GM19328 (cell line): Measurements from ENCODE around the gene NHSL2.
"Not testable (repeated sequence)": the region's sequence is repeated elsewhere in the genome, so short reads cannot be mapped to it uniquely, and the experiment has no call there.

Source experiments
- ATAC-seq: cut with Tn5 transposase; IDR thresholded peaks from one replicate; pipeline ENCODE4 v1.9.1; 2021; ENCODE audit warnings: mild to moderate bottlenecking, moderate library complexity; ENCODE audit not compliant: unreplicated experiment

Gene NHSL2

DNA sequence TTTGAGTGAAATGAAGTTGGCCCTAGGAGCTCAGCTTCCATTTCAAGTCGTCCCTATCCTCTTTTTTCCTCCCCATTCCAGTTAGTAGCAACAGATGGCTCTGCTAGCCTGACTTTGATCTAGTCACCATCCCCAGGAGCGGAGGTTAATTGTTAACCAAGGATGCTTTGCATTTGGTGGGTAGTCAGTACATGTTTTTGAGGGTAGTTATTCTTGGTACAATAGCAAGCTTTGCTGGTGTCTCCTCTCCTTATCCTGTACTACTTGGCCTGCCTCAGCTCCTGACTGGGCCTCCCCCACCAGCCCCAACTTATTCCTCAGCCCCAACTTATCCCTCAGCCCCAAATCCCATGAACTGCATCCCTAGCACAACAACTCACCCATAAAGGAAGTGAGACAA, 235.9 kb downstream of the NHSL2 start:
- no peak for ATAC-seq

DNA sequence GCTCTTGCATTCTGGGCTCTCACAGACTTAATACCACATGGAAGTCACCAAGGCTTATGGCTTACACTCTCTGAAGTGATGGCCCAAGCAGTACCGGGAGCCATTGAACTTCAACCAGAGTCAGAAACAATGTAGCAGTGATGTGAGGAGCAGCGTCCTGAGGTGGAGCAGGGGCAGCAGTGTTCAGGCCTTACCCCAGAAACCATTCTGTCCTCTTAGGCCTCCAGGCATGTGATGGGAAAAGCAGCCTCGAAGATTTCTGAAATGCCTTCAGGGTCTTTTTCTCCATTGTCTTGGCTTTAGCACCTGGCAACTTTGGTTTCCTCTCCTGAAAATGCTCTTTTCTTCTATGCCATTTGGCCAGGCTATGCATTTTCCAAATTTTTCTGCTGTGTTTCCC, 248.1 kb downstream of the NHSL2 start:
- no peak for ATAC-seq

DNA sequence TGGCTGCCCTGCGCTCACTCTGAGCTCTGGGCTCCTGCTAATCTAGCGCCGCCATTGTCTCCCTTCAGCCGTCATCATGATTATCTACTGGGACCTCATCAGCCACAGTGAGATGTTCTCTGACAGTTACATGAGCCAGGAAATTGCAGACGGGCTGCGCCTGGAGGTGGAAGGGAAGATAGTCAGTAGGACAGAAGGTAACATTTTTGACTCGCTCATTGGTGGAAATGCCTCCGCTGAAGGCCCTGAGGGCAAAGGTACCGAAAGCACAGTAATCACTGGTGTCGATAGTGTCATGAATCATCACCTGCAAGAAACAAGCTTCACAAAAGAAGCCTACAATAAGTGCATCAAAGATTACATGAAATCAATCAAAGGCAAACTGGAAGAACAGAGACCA, 249.1 kb downstream of the NHSL2 start:
- no peak for ATAC-seq

DNA sequence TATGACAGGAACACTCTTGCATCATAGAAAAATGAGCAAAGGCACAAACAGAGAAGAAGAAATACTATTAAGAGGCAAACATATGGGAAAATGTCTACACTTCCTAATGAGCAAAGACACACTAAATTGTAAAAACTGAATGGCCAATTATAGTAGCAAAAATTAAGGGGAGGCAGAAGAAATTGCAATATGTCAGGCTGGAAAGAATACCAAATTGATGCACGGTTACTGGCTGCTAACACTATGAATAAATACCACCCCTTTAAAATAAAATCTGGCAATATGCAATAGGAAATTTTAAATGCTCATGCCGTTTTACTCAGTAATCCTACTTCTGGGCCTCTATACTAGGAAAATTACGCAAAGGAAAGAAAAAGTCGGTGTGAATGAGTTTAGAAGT, 254.9 kb downstream of the NHSL2 start:
- no peak for ATAC-seq

DNA sequence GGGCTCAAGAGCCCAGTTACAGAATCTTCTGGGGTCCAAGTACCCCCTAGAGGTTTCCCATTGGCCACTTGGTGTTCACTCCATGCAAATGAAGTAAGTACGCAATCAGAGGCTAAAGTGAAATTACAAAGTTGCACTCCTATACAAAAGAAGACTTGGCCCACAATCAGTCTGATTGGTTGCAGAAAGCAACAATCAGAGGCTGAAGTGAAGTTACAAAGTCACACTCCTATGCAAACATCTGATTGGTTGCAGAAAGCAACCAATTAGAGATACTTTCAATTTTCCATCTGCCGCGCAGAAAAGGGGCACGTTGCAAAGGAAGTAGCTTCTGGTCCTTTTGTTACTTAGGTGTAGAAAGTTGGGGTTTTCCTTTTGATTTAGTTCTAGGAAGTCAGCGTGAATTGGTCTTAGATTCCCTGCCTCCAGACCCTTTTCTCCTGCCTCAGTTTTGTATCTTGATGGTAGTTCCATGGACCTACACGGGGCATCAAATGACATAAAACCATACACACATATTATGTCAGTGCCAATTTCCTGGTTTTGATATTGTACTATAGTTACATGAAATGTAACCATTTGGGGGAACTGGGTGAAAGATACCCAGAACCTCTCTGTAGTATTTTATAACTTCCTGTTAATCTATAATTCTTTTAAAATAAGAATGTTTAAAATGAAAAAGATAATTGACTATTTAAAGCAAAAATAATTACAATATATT, 258.5 kb downstream of the NHSL2 start:
- no peak for ATAC-seq

DNA sequence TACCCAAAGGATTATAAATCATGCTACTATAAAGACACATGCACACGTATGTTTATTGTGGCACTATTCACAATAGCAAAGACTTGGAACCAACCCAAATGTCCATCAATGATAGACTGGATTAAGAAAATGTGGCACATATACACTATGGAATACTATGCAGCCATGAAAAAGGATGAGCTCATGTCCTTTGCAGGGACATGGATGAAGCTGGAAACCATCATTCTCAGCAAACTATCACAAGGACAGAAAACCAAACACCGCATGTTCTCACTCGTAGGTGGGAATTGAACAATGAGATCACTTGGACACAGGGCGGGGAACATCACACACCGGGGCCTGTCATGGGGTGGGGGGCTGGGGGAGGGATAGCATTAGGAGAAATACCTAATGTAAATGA, 265.6 kb downstream of the NHSL2 start:
- ATAC-seq = not testable (repeated sequence)

DNA sequence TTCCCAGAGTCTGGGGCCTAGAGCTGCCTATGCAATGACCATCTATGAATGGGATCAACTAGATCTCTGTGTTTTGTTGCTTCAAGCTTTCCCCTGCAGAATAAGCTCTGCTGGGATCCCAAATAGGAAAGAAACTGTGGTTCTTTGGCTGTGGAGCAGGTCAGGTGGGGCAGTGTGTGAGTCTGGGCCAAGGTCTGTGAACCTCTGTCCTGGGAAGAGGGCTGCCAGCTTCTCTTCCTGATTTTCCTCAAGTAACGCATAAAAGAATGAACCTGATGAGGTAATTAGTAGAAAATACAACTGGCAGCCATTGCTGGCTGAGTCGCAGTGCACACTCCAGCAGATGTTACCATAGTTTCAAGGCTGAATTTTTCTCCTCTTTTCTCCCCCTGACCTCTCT, 266.3 kb downstream of the NHSL2 start:
- no peak for ATAC-seq

DNA sequence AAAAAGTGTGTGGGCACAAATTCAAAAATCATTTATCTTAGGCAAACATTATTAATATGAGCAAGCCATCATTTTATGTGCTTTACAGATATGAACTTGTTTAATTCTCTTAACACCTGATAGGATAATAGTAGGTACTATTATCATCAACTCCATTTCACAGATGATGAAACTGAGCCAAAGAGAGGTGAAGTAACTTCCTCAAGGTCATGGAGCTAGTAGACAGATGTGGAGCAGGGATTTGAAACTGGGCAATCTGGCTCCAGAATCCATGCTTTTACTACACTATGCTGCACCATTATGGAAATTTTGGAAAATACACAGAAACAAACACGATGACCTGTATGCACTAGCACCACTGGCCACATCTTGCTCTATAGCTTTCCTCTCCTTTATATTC, 269.9 kb downstream of the NHSL2 start:
- no peak for ATAC-seq

DNA sequence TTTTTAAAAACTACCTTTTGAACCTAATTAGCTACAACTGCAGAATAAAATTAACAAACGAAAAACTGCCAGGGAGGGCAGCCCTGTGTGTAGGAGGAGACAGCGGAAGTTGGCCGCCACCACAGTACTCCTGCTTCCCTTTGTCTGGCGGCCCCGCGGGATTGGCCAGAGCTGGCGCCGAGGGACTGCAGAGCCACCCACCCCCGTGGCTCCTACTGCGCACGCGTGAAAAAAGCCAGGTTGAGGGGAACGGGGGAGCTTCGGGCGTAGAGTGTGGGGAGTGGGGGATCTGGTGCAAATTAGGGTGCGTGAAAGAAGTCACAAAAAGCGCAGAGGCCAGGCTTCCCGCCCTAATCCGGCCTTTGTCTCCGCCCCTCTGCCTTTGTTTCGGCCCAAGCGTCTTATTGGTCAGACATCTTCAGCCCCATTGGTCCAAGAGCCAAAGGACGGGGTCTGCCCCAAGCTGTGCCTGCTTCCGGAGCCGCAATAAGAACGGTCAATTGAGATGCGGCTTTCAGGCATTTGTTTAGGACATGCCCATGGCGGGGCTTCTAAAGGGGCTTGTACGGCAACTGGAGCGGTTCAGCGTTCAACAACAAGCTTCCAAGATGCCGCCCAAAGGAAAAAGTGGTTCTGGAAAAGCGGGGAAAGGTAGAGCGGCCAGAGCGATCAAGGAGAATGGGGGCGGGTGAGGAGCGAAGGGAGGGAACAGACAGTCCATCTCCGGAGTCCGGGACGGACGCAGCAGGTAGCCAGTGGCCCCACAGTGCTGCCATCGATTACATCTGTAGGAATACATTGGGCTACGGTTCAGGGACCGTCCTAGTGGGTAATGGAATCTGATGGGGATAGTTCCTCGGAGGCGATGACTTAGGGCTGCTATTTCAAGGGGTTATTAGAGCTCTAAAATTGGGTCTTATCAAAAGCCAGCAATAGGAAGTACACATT, 270.8 kb downstream of the NHSL2 start, which contains the start of gene PIN4:
TSS of gene PIN4 (plus strand) at position 580 of the 948 bp plus-strand sequence. CDS start at position 609, 29 bp downstream.
- ATAC-seq = peak; percentile 90

DNA sequence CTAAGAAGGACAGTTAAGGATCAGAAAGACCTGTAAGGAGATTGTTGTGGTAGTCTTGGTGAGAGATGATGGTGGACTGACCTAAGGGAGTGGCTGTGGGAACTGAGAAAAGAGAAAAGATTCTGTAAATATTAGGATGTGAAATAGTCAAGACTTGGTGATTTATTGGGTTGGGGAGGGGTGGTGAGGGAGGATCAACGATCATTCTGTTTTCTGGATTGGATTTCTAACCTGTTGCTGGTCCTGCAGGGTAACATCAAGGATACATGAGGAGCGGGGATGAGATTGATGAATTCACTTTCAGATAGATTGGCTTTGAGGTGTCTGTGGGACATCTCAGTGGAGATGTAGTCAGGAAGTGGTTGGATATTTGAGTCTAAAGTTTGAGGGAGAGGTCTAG, 272.3 kb downstream of the NHSL2 start:
- ATAC-seq = no peak

DNA sequence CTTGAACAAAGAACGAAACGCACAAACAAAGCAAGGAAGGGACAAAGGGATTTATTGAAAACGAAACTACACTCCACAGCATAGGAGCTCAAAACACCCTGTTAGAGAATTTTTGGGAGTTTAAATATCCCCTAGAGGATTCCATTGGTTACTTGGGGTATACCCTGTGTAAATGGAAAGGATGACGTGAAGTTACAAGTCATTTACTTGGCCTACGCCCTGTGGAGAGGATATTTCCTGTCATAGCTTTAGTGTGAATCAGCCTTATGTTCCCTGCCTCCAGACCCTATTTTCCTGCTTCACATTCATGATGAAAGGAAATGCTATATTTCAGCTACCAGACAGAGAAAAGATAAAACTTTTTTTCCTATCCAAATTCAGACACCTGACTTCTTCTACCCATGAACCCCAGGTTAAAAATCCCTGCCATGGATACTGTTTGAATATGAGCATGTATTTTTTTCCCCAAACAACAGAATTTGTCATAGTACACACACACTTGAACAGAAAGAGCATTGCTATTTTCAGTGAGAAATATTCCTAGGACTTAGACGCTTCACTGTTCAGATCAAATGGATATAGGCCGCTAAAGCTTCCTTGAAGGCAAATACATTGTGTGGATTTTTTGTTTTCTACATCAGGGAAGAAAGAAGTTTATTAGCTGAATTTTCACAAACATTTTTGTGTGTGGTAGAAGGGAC, 291.3 kb downstream of the NHSL2 start:
- ATAC-seq = no peak
